Panc1 (cell line): Measurements from ENCODE around the gene ZMYM2. TPM values are rescaled to one million over a fixed set of nuclear protein-coding genes. Genes with fewer than 3 reads are reported as not detected.
A peak's percentile ranks its signal among the peaks of the same experiment; 100 is the strongest.

Source experiments
- ATAC-seq: fragments of 200-7000 bp; cut with Tn5 transposase; 2 replicates; pipeline ENCODE4 v1.9.1; 2020; ENCODE audit warnings: mild to moderate bottlenecking, moderate library complexity
- BruUV-seq: library from RNA; stranded (reverse); fragments of 400-500 nt; replicated peaks from 2 replicates; lab custom pipeline; 2021; lab: Mats Ljungman, UMichigan
- CTCF ChIA-PET: fragments of 300-600 bp; sonication (Branson Sonifier 250); formaldehyde crosslinking; loops from one replicate; lab custom pipeline; 2022; ENCODE audit warnings: antibody characterized with exemption; lab: Charles Lee
- POLR2A ChIA-PET: fragments of 300-600 bp; sonication (Branson Sonifier 250); formaldehyde crosslinking; loops from one replicate; lab custom pipeline; 2022; ENCODE audit warnings: antibody characterized with exemption; lab: Charles Lee
- DNase-seq: peaks from one replicate; pipeline ENCODE4 v3.0.0-alpha.2; 2010; ENCODE audit warnings: low read depth, low spot score
- H3K27ac ChIP-seq: 2 replicates; pipeline ENCODE4 v1.5.1; 2011; ENCODE audit warnings: mild to moderate bottlenecking, low read length, inconsistent platforms
- H3K27me3 ChIP-seq: fragments of 200-500 bp; sonication (Bioruptor generic); 2 replicates; pipeline ENCODE4 v1.6.0; 2014; ENCODE audit warnings: low read length, inconsistent platforms; ENCODE audit not compliant: control insufficient read depth, insufficient read depth
- H3K36me3 ChIP-seq: fragments of 200-500 bp; sonication (Bioruptor generic); 2 replicates; pipeline ENCODE4 v1.5.1; 2014; ENCODE audit warnings: inconsistent platforms, mild to moderate bottlenecking, low read length, moderate library complexity; ENCODE audit not compliant: control insufficient read depth, insufficient read depth
- H3K4me1 ChIP-seq: 2 replicates; pipeline ENCODE4 v1.5.1; 2011; ENCODE audit warnings: inconsistent platforms, mild to moderate bottlenecking, low read length, moderate library complexity; ENCODE audit not compliant: control insufficient read depth, insufficient read depth
- H3K4me3 ChIP-seq, 2 experiments: 2 replicates each; pipeline ENCODE4 v1.5.1; 2011 to 2012; ENCODE audit warnings: low read depth in 2 of 2, low read length in 2 of 2, mild to moderate bottlenecking in 2 of 2, inconsistent platforms in 1 of 2, moderate library complexity in 1 of 2
- H3K9me3 ChIP-seq: fragments of 200-500 bp; sonication (Bioruptor generic); 2 replicates; pipeline ENCODE4 v1.5.1; 2014; ENCODE audit warnings: low read depth, mild to moderate bottlenecking, inconsistent platforms, low read length, moderate library complexity; ENCODE audit not compliant: control insufficient read depth, insufficient read depth
- CTCF ChIP-seq: fragments of 450-650 bp; IDR thresholded peaks from 2 replicates; pipeline ENCODE4 v1.5.1; 2017; ENCODE audit warnings: mild to moderate bottlenecking
- POLR2AphosphoS5 ChIP-seq: IDR thresholded peaks from 2 replicates; pipeline ENCODE4 v1.6.1; 2012; ENCODE audit warnings: mild to moderate bottlenecking, low read depth, low read length, moderate library complexity
- REST ChIP-seq, 2 experiments: IDR thresholded peaks; 2 replicates each; pipeline ENCODE4 v1.6.1; 2011 to 2012; ENCODE audit warnings: low read depth in 2 of 2, control low read depth in 1 of 2, low read length in 1 of 2, mild to moderate bottlenecking in 1 of 2, moderate library complexity in 1 of 2; ENCODE audit not compliant: insufficient read depth in 1 of 2
- SIN3A ChIP-seq: IDR thresholded peaks from 2 replicates; pipeline ENCODE4 v1.6.1; 2012; ENCODE audit warnings: low read depth, mild to moderate bottlenecking, low read length, moderate library complexity, borderline replicate concordance; ENCODE audit not compliant: insufficient read depth
- TCF7L2 ChIP-seq: IDR thresholded peaks from 2 replicates; pipeline ENCODE4 v1.6.1; 2011; ENCODE audit warnings: mild to moderate bottlenecking, low read depth, low read length, inconsistent platforms
- in situ Hi-C: cut with HindIII; loops from 2 replicates; pipeline ENCODE4 v1.10.0; 2016; ENCODE audit warnings: low sequenced_read_pairs, low pct_unique_long_range_greater_than_20kb
- intact Hi-C: fragments of 100-400 bp; cut with micrococcal nuclease; formaldehyde crosslinking; loops from one replicate; pipeline ENCODE4 v1.10.0; 2022; ENCODE audit not compliant: unreplicated experiment
- total RNA-seq: library from RNA; stranded (reverse); gene quantifications from one replicate; pipeline ENCODE4 v1.2.1, GENCODE V29; 2021; ENCODE audit not compliant: unreplicated experiment

ZMYM2 gene
- total RNA-seq, 1 experiment from 2014 or later = 64.3 TPM

GRCh38 chr13:20127262-20127561, 168.7 kb downstream of the ZMYM2 start:
- ChIA-PET CTCF (interaction anchor here (0.6 kb wide), 3 partner anchors 14 to 367 kb away, joined by 3 read pairs; no protein-coding TSS in a partner anchor), POLR2A (interaction anchor here (0.6 kb wide), 1 partner anchor 33 kb away, joined by 4 read pairs; no protein-coding TSS in a partner anchor)
- Histone ChIP-seq H3K4me3 (peak overlapping the region; percentile 48 to 64), H3K36me3 (no peaks in the 10 kb centered on the region), H3K9me3 (no peaks in the 10 kb centered on the region), H3K27ac (peak overlapping the region; percentile 75), H3K27me3 (no peaks in the 10 kb centered on the region), H3K4me1 (peaks cover 16% of the 10 kb centered on the region)
- intact Hi-C loops (loop anchor here (5.0 kb wide), 1 partner anchor 35 kb away; the partner anchor contains the start of gene GJA3), in situ Hi-C loops (no loop called here)
- BruUV-seq = no TSS peak
- DNase-seq (no peak), ATAC-seq (peak; percentile 26)
- TF ChIP-seq REST (IDR thresholded peaks at IDR 0.05; ENCODE audit: insufficient read depth in 1 of 2, low read depth in 2 of 2, low read length in 1 of 2) = no peak
- TF ChIP-seq CTCF = no peak
- no peak for TF ChIP-seq POLR2AphosphoS5
- no peak for TF ChIP-seq SIN3A
- TF ChIP-seq TCF7L2 = no peak

GRCh38 chr13:20127562-20128458, 169.3 kb downstream of the ZMYM2 start:
- Histone ChIP-seq H3K4me3 (peak overlapping the region; percentile 48 to 64), H3K27me3 (no peaks in the 10 kb centered on the region), H3K36me3 (no peaks in the 10 kb centered on the region), H3K4me1 (peaks cover 16% of the 10 kb centered on the region), H3K27ac (peak overlapping the region; percentile 75), H3K9me3 (no peaks in the 10 kb centered on the region)
- in situ Hi-C loops (no loop called here), intact Hi-C loops (loop anchor here (5.0 kb wide), 1 partner anchor 34 kb away; the partner anchor contains the start of gene GJA3)
- BruUV-seq = no TSS peak
- DNase-seq (no peak), ATAC-seq (peak; percentile 93)
- CTCF ChIA-PET = interaction anchor here (0.6 kb wide), 1 partner anchor 701 kb away, joined by 3 read pairs; no protein-coding TSS in a partner anchor
- POLR2A ChIA-PET = interaction anchor here (0.6 kb wide), 2 partner anchors 34 to 185 kb away, joined by 5 read pairs; no protein-coding TSS in a partner anchor
- peak; percentile 24; the same call in 1 of the 2 replicates for TF ChIP-seq SIN3A
- TF ChIP-seq POLR2AphosphoS5 = peak; percentile 36; the same call in 1 of the 2 replicates
- TF ChIP-seq CTCF = peak; percentile 68
- no peak for TF ChIP-seq TCF7L2
- TF ChIP-seq REST (IDR thresholded peaks at IDR 0.05; ENCODE audit: insufficient read depth in 1 of 2, low read depth in 2 of 2, low read length in 1 of 2) = no peak
